H9 (cell line): Measurements from ENCODE around the gene SLC48A1. TPM values are rescaled to one million over a fixed set of nuclear protein-coding genes. Genes with fewer than 3 reads are reported as not detected.

Experiments
- DNase-seq: peaks from one replicate; pipeline ENCODE4 v3.0.0-alpha.2; 2017
- H2AFZ ChIP-seq: one replicate; pipeline ENCODE4 v1.6.1; 2013; ENCODE audit warnings: mild to moderate bottlenecking, low read length, control low read depth, moderate library complexity
- H2AK5ac ChIP-seq: 2 replicates; pipeline ENCODE4 v1.6.1; 2013; ENCODE audit warnings: low read length, control low read depth, mixed read lengths; ENCODE audit not compliant: insufficient read length
- H2BK120ac ChIP-seq: one replicate; pipeline ENCODE4 v1.6.1; 2013; ENCODE audit warnings: low read depth, mild to moderate bottlenecking, low read length, control low read depth, inconsistent platforms; ENCODE audit not compliant: poor library complexity, severe bottlenecking
- H2BK12ac ChIP-seq: 2 replicates; pipeline ENCODE4 v1.6.1; 2013; ENCODE audit warnings: low read length, control low read depth, mixed read lengths, low read depth; ENCODE audit not compliant: insufficient read length
- H2BK15ac ChIP-seq: 2 replicates; pipeline ENCODE4 v1.6.1; 2013; ENCODE audit warnings: low read depth, low read length, control low read depth
- H2BK20ac ChIP-seq: one replicate; pipeline ENCODE4 v1.6.1; 2013; ENCODE audit warnings: low read depth, mild to moderate bottlenecking, low read length, control low read depth, inconsistent platforms; ENCODE audit not compliant: poor library complexity, severe bottlenecking
- H2BK5ac ChIP-seq: 2 replicates; pipeline ENCODE4 v1.6.1; 2013; ENCODE audit warnings: low read length, control low read depth, mixed read lengths; ENCODE audit not compliant: insufficient read length
- H3K14ac ChIP-seq: 2 replicates; pipeline ENCODE4 v1.6.1; 2013; ENCODE audit warnings: low read length, control low read depth; ENCODE audit not compliant: insufficient read depth
- H3K18ac ChIP-seq: 2 replicates; pipeline ENCODE4 v1.6.1; 2013; ENCODE audit warnings: low read depth, mild to moderate bottlenecking, mixed read lengths, low read length, control low read depth; ENCODE audit not compliant: insufficient read length
- H3K23ac ChIP-seq: 2 replicates; pipeline ENCODE4 v1.6.1; 2013; ENCODE audit warnings: low read length, control low read depth, mixed read lengths, low read depth; ENCODE audit not compliant: insufficient read length
- H3K23me2 ChIP-seq: 2 replicates; pipeline ENCODE4 v1.6.1; 2013; ENCODE audit warnings: low read depth, mild to moderate bottlenecking, mixed read lengths, low read length, control low read depth; ENCODE audit not compliant: insufficient read length, poor library complexity, severe bottlenecking
- H3K27ac ChIP-seq: 2 replicates; pipeline ENCODE4 v1.5.1; 2013; ENCODE audit warnings: low read length, control low read depth, mixed read lengths, low read depth; ENCODE audit not compliant: insufficient read length
- H3K27me3 ChIP-seq: 2 replicates; pipeline ENCODE4 v1.6.1; 2013; ENCODE audit warnings: low read length, control low read depth, inconsistent platforms; ENCODE audit not compliant: insufficient read depth
- H3K4ac ChIP-seq: 2 replicates; pipeline ENCODE4 v1.6.1; 2013; ENCODE audit warnings: low read depth, mild to moderate bottlenecking, control low read depth, inconsistent platforms, low read length, moderate library complexity
- H3K4me1 ChIP-seq: 2 replicates; pipeline ENCODE4 v1.6.1; 2013; ENCODE audit warnings: low read length, control low read depth, inconsistent platforms; ENCODE audit not compliant: insufficient read depth
- H3K4me2 ChIP-seq: 2 replicates; pipeline ENCODE4 v1.6.1; 2013; ENCODE audit warnings: low read length, control low read depth, mixed read lengths; ENCODE audit not compliant: insufficient read length, insufficient read depth
- H3K56ac ChIP-seq: 2 replicates; pipeline ENCODE4 v1.6.1; 2013; ENCODE audit warnings: low read depth, mild to moderate bottlenecking, mixed read lengths, low read length, control low read depth; ENCODE audit not compliant: insufficient read length
- H3K79me1 ChIP-seq: 2 replicates; pipeline ENCODE4 v1.6.1; 2013; ENCODE audit warnings: low read depth, mild to moderate bottlenecking, moderate library complexity, low read length, control low read depth, inconsistent platforms; ENCODE audit not compliant: insufficient read depth, poor library complexity, severe bottlenecking
- H3K79me2 ChIP-seq: 2 replicates; pipeline ENCODE4 v1.6.1; 2013; ENCODE audit warnings: low read length, control low read depth, inconsistent platforms; ENCODE audit not compliant: insufficient read depth
- H3K9ac ChIP-seq: 2 replicates; pipeline ENCODE4 v1.6.1; 2013; ENCODE audit warnings: low read length, control low read depth, mixed read lengths; ENCODE audit not compliant: insufficient read length; ENCODE audit errors: extremely low read depth
- H3K9me3 ChIP-seq: one replicate; pipeline ENCODE4 v1.6.1; 2013; ENCODE audit warnings: low read depth, low read length, inconsistent platforms; ENCODE audit not compliant: control insufficient read depth
- H3T11ph ChIP-seq: one replicate; pipeline ENCODE4 v1.6.1; 2013; ENCODE audit warnings: mild to moderate bottlenecking, low read length, control low read depth, inconsistent platforms
- H4K20me1 ChIP-seq: one replicate; pipeline ENCODE4 v1.6.1; 2013; ENCODE audit not compliant: control insufficient read depth, insufficient read length, insufficient read depth
- H4K5ac ChIP-seq: 2 replicates; pipeline ENCODE4 v1.6.1; 2013; ENCODE audit warnings: low read depth, mild to moderate bottlenecking, mixed read lengths, low read length, control low read depth; ENCODE audit not compliant: insufficient read length
- H4K8ac ChIP-seq: replicated peaks from 2 replicates; pipeline ENCODE4 v1.6.1; 2013; ENCODE audit warnings: low read length, control low read depth, mixed read lengths, low read depth; ENCODE audit not compliant: insufficient read length
- H4K91ac ChIP-seq: 2 replicates; pipeline ENCODE4 v1.6.1; 2013; ENCODE audit warnings: low read depth, mild to moderate bottlenecking, moderate library complexity, mixed read lengths, low read length, control low read depth; ENCODE audit not compliant: insufficient read length
- H3K27ac Mint-ChIP-seq, 3 experiments: 2 replicates in 2 of 3; 3 replicates in 1 of 3; pipeline ENCODE4 v1.8.0; 2020 to 2021; ENCODE audit warnings: mixed read lengths in 3 of 3, mild to moderate bottlenecking in 1 of 3, moderate library complexity in 1 of 3
- H3K27me3 Mint-ChIP-seq: 2 replicates; pipeline ENCODE4 v1.8.0; 2021; ENCODE audit warnings: low read depth, mild to moderate bottlenecking, moderate library complexity, mixed read lengths
- H3K36me3 Mint-ChIP-seq, 3 experiments: 2 replicates in 2 of 3; 3 replicates in 1 of 3; pipeline ENCODE4 v1.8.0; 2020 to 2021; ENCODE audit warnings: low read depth in 3 of 3, mixed read lengths in 3 of 3; ENCODE audit not compliant: insufficient read depth in 1 of 3
- H3K4me1 Mint-ChIP-seq, 2 experiments: 2 replicates each; pipeline ENCODE4 v1.8.0; 2020; ENCODE audit warnings: mixed read lengths in 2 of 2
- H3K4me3 Mint-ChIP-seq, 2 experiments: 2 replicates in 1 of 2; 3 replicates in 1 of 2; pipeline ENCODE4 v1.8.0; 2020 to 2021; ENCODE audit warnings: mild to moderate bottlenecking in 2 of 2, mixed read lengths in 2 of 2, moderate library complexity in 1 of 2
- H3K9me3 Mint-ChIP-seq, 2 experiments: 2 replicates in 1 of 2; 3 replicates in 1 of 2; pipeline ENCODE4 v1.8.0; 2020; ENCODE audit warnings: mild to moderate bottlenecking in 2 of 2, mixed read lengths in 2 of 2, moderate library complexity in 1 of 2
- WGBS: extraction: QIAGEN DNeasy Blood & Tissue Kit; methylation state at CpG from one replicate; pipeline ENCODE4 v1.1.7; 2013; ENCODE audit warnings: missing lambda C conversion rate, low lambda C conversion rate, mixed read lengths; ENCODE audit not compliant: insufficient read length; ENCODE audit errors: extremely low coverage; 5-methylcytosine and 5-hydroxymethylcytosine counted together
- total RNA-seq: library from RNA; stranded (reverse); gene quantifications from 2 replicates; pipeline ENCODE4 v1.2.1, GENCODE V29; 2021
- TF ChIP-seq, protein P1 (sequence below): fragments of 200-600 bp; sonication (generic); conservative IDR thresholded peaks from 3 replicates; pipeline ENCODE4 v1.8.0; 2021; ENCODE audit warnings: antibody characterized with exemption, mild to moderate bottlenecking

SLC48A1 gene
- total RNA-seq, 1 experiment from 2014 or later: 10.6 TPM

DNA sequence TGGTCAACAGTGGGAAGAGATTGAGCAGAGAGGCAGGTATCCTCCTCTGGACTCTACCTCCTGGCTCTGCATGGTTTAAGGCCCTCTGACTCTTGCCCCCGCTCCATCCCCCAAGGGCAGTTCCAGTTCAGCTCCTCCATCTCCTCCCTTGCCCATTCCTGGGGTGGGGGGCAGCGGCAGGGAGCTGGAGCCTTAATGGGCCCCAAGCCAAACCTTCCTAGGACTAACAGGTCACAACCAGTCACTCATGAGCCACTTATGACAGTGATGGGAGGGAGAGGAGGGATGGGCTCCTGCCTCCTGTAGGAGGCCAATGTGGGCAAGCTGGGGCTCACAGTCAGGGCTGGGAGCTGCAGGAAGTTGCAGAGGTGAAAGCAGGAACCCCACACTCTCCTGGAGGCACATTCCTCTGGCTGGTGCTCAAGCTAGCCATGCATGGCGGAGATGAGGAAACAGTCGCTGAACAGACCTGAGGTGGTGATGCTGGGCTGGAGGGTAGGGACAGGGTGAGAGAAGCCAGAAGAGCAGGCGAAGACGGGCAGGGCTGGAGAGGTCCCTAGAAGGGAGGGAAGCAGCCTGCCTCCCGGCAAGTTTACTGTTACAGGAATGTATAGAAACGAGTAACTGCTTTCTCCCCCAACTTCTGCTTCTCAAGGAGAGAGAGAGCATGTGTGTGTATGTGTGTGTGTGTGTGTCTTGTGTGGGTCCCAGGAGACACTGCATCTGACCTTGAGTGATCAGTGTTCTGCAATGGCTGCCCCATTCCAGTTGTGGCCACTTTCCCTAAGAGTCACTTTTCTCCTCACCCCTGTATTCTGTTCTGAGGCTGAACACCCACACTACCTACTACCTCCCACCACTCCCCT is 9.3 kb upstream of the SLC48A1 start:
- Mint-ChIP-seq H3K27ac (peak overlapping the region in 2 of 3 experiments; percentile 57 to 71; a peak in 2 of 7 replicates), H3K9me3 (no peaks in the 10 kb centered on the region)

More for the DNA sequence above, 9.3 kb upstream of the SLC48A1 start:
- Mint-ChIP-seq H3K4me1 (peaks cover 13% of the 10 kb centered on the region in 2 experiments), H3K4me3 (no peak overlapping the region), H3K36me3 (no peaks in the 10 kb centered on the region; a peak in 1 of 7 replicates), H3K27me3 (no peaks in the 10 kb centered on the region; the same call in 1 of the 2 replicates)
- Histone ChIP-seq H3K9ac (no peak overlapping the region), H4K20me1 (peaks cover 3% of the 10 kb centered on the region), H3K4me2 (no peak overlapping the region), H3K4me1 (peaks cover 4% of the 10 kb centered on the region), H2BK15ac (no peak overlapping the region), H2BK12ac (no peak overlapping the region), H3K23me2 (peaks cover 3% of the 10 kb centered on the region), H4K91ac (no peak overlapping the region), H3K27ac (no peak overlapping the region), H3K79me1 (no peaks in the 10 kb centered on the region), H3K18ac (no peak overlapping the region), H4K5ac (no peak overlapping the region), H2AFZ (no peak overlapping the region), H3K56ac (no peak overlapping the region), H2BK120ac (no peak overlapping the region), H3T11ph (no peak overlapping the region), H4K8ac (no peak overlapping the region), H2BK5ac (no peak overlapping the region), H2BK20ac (no peak overlapping the region), H2AK5ac (no peak overlapping the region), H3K14ac (no peak overlapping the region), H3K4ac (no peak overlapping the region), H3K9me3 (no peaks in the 10 kb centered on the region), H3K23ac (no peak overlapping the region), H3K79me2 (no peaks in the 10 kb centered on the region), H3K27me3 (no peaks in the 10 kb centered on the region)
- TF ChIP-seq, protein P1, sequence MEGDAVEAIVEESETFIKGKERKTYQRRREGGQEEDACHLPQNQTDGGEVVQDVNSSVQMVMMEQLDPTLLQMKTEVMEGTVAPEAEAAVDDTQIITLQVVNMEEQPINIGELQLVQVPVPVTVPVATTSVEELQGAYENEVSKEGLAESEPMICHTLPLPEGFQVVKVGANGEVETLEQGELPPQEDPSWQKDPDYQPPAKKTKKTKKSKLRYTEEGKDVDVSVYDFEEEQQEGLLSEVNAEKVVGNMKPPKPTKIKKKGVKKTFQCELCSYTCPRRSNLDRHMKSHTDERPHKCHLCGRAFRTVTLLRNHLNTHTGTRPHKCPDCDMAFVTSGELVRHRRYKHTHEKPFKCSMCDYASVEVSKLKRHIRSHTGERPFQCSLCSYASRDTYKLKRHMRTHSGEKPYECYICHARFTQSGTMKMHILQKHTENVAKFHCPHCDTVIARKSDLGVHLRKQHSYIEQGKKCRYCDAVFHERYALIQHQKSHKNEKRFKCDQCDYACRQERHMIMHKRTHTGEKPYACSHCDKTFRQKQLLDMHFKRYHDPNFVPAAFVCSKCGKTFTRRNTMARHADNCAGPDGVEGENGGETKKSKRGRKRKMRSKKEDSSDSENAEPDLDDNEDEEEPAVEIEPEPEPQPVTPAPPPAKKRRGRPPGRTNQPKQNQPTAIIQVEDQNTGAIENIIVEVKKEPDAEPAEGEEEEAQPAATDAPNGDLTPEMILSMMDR: no peak
- no peak for DNase-seq
- WGBS: no CpG with 5 or more reads among the region's 8 CpGs
